Measurements from ENCODE around the gene DCXR.

DNA sequence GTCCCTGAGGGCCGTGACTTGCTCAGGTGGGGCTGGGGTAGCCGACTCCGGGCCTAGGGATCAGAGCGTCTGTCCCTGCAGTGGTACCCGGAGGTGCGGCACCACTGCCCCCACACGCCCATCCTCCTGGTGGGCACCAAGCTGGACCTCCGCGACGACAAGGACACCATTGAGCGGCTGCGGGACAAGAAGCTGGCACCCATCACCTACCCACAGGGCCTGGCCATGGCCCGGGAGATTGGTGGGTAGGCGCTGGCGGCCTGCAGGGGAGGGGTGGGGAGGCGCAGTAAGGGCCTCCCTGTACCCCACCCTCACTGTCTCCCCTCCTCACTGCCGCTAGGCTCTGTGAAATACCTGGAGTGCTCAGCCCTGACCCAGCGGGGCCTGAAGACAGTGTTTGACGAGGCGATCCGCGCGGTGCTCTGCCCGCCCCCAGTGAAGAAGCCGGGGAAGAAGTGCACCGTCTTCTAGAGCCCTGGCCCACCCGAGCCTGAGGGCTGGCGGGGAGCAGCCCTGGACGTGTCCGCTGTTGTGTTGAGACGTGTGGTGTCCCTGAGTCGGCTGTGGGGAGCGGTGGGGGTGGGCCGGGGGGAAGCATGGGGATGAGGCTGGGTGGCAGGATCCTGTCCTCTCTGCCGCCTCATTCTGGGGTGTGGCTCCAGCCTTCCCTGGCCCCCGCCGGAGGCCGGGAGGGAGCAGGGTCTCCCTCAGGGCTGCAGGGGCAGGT is 4.0 kb downstream of the DCXR start:
- TF ChIP-seq CTCF (conservative IDR thresholded peaks at IDR 0.05; ENCODE audit: low read depth, low read length), result no peak
- TF ChIP-seq RAD21 (IDR thresholded peaks at IDR 0.05; ENCODE audit: low read length), result no peak
- TF ChIP-seq, protein P1, sequence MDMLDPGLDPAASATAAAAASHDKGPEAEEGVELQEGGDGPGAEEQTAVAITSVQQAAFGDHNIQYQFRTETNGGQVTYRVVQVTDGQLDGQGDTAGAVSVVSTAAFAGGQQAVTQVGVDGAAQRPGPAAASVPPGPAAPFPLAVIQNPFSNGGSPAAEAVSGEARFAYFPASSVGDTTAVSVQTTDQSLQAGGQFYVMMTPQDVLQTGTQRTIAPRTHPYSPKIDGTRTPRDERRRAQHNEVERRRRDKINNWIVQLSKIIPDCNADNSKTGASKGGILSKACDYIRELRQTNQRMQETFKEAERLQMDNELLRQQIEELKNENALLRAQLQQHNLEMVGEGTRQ (IDR thresholded peaks at IDR 0.05; ENCODE audit: low read depth, low read length), result no peak
- no peak for TF ChIP-seq BHLHE40 (IDR thresholded peaks at IDR 0.05; ENCODE audit: low read depth, low read length)
- TF ChIP-seq POLR2A (IDR thresholded peaks at IDR 0.05; ENCODE audit: low read depth, low read length), result no peak
- no peak for TF ChIP-seq ELK1 (IDR thresholded peaks at IDR 0.05; ENCODE audit: borderline replicate concordance, low read depth, low read length)
- TF ChIP-seq MXI1 (IDR thresholded peaks at IDR 0.05; ENCODE audit: borderline replicate concordance, low read depth, low read length), result no peak
- no peak for TF ChIP-seq FOS (IDR thresholded peaks at IDR 0.05; ENCODE audit: low read depth, low read length)

All from IMR-90 (cell line).